GM21390 (cell line): Measurements from ENCODE around the gene BRD1.
"Not testable (repeated sequence)": the region's sequence is repeated elsewhere in the genome, so short reads cannot be mapped to it uniquely, and the experiment has no call there.

Source experiments
- ATAC-seq: cut with Tn5 transposase; IDR thresholded peaks from one replicate; pipeline ENCODE4 v1.9.1; 2021; ENCODE audit not compliant: unreplicated experiment

BRD1 gene

GRCh38 chr22:49853981-49854831 is 26.5 kb upstream of the BRD1 start:
- ATAC-seq: peak; percentile 26

- ATAC-seq: peak; percentile 63
Observed at GRCh38 chr22:49852898-49853894, 25.5 kb upstream of the BRD1 start, which contains the start of gene ZBED4. ZBED4 (plus strand) TSS chr22:49853844; CDS start chr22:49883663, 29,819 bp downstream.

GRCh38 chr22:49852568-49852897 is 24.9 kb upstream of the BRD1 start:
- ATAC-seq: not testable (repeated sequence)

- no peak for ATAC-seq
Observed at GRCh38 chr22:49850959-49851802, 23.5 kb upstream of the BRD1 start.

GRCh38 chr22:49850021-49850911 is 22.6 kb upstream of the BRD1 start:
- ATAC-seq: no peak

- no peak for ATAC-seq
Observed at GRCh38 chr22:49849161-49850020, 21.7 kb upstream of the BRD1 start.

- no peak for ATAC-seq
Observed at GRCh38 chr22:49848690-49849160, 21.1 kb upstream of the BRD1 start.

GRCh38 chr22:49847751-49848689 is 20.3 kb upstream of the BRD1 start:
- no peak for ATAC-seq

- ATAC-seq: no peak
Observed at GRCh38 chr22:49845666-49846459, 18.2 kb upstream of the BRD1 start.

- ATAC-seq: no peak
Observed at GRCh38 chr22:49845241-49845640, 17.6 kb upstream of the BRD1 start.

GRCh38 chr22:49838771-49839717 is 11.4 kb upstream of the BRD1 start:
- no peak for ATAC-seq

- ATAC-seq: no peak
Observed at GRCh38 chr22:49833340-49834007, 5.8 kb upstream of the BRD1 start.

GRCh38 chr22:49829044-49829853 is 1.6 kb upstream of the BRD1 start:
- no peak for ATAC-seq

GRCh38 chr22:49828599-49828965 is 909 bp upstream of the BRD1 start:
- ATAC-seq: no peak
